ENCODE data around the gene FER.
"Not testable (repeated sequence)": the region's sequence is repeated elsewhere in the genome, so short reads cannot be mapped to it uniquely, and the experiment has no call there.

FER gene

DNA sequence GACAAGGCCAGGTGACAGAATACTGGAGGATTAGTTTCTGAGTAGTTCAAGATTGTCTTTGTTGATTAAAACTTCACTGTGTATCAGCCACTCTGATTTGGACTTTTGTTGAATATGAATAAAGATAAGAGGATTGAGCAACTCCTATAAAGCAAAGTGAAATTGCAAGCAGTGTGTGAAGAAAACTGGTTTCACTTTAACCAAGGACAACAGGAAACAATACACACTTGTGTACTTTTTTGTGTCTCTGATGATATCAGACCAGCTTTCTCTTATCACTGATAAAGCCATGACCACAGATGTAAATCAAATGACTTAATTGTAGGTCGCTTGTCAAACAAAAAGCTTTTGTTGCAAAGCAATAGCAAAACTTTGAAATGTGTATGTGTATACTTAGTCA is 268.6 kb downstream of the FER start:
- DNase-seq (ENCODE audit: extremely low spot score, insufficient read length, low read depth): no peak
- peak; percentile 77 for FAIRE-seq

DNA sequence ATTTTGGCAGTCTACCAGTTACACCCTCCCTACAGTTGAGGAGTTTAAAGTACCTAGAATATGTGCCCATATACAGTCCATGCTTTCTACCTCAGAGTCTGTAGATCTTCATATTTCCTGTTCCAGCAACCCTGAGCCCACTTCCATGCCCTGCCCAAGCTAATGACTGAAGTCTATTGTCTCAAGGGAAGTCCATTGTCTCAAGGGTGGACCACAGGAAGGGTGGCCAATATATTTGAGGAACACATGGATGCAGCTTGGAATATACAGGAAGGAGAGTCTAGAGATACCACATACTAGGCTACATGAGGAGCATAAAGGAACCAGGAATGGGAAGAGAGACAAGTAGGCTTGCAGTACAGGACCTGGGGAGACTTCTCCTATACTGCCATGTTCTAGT is 274.4 kb downstream of the FER start:
- DNase-seq (ENCODE audit: extremely low spot score, insufficient read length, low read depth): no peak
- FAIRE-seq: no peak

DNA sequence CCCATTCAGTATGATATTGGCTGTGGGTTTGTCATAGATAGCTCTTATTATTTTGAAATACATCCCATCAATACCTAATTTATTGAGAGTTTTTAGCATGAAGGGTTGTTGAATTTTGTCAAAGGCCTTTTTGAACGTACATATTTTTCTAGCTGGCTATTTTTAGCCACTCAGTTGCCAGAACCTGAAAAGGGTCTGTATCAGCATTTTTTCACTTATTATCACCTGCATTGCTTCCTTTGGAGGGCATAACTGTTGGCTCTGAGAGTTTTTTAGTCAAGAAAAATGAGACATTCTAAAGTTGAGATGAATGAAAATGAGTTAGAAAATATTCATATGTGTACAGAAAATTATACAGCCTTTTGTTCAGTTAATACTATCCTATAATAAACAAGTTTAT is 278.0 kb downstream of the FER start:
- DNase-seq (ENCODE audit: extremely low spot score, insufficient read length, low read depth); FAIRE-seq: not testable (repeated sequence)

DNA sequence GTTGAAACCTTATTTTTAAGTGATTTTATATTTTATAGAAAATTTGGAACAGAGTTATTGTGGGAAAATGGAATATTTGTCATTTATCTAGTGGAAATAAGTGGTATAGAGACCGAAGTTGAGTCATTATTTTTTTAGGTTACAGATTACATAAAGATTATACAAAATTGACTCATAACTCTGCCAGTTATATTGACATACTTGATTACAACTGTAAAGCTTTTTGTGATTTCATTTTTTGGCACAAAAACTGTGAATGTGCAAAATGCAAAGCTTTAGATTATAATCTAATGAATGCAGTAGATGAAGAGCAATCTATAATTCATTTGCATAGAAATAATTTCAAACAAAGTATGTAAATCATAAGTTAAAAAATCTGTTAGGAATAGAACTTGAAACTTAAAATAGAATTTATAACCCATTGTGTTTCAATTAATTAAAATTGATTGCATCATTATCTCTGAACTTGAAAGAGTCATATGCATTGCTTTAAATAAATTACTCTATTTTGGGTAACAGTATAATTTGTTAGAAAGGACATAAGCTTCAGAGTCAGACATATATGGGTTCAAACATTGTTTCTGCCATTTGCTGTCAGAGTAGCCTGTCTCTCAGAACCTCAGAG is 280.4 kb downstream of the FER start:
- FAIRE-seq (no peak), DNase-seq (ENCODE audit: extremely low spot score, insufficient read length, low read depth) (no peak)

DNA sequence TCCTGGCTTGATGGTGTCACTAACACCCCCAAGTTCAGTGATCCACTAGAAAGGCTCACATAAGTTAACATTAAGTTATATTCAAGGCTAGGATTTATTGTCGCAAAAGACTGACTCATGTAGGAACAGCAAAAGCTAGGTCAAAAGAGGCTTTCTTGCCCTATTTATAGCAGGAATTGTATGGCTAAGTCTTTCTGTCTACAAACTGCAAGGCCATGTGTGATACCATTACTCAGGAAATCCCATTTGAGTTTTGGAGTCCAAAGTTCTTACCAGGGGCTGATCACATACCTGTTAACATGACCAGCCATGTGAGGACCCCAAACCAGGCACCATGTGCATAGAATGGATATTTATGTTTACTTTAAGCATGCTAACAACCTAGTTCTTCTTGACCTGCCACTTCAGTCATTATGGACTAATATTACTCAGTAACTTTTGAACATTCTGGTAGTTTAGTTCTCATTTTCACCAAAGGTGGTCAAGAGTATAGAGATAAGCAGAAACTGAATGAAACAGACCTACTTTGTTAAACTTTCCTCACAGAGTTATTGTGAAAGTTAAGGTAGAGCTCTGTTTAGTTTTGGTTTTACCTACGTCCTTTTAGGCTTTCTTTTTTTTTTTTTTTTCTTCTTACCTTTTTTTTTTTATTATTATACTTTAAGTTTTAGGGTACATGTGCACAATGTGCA is 281.1 kb downstream of the FER start:
- DNase-seq (ENCODE audit: extremely low spot score, insufficient read length, low read depth) (no peak), FAIRE-seq (peak; percentile 45)

DNA sequence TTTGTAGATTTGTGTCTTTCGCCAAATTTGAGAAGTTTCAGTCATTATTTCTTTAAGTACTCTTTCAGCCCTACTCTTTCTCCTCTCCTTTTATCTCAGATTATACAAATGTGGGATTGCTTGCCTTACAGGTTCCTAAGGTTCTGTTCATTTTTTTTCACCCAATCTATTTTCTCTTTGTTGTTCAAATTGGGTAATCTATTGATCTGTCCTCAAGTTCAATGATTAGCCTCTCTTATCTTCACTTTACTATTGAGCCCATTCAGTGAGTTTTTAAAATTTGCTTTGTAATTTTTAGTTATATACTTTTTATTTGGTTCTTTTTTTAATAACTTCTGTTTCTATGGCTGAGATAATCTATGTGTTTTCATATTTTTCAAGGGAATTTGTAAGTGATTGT is 282.1 kb downstream of the FER start:
- FAIRE-seq: no peak

DNA sequence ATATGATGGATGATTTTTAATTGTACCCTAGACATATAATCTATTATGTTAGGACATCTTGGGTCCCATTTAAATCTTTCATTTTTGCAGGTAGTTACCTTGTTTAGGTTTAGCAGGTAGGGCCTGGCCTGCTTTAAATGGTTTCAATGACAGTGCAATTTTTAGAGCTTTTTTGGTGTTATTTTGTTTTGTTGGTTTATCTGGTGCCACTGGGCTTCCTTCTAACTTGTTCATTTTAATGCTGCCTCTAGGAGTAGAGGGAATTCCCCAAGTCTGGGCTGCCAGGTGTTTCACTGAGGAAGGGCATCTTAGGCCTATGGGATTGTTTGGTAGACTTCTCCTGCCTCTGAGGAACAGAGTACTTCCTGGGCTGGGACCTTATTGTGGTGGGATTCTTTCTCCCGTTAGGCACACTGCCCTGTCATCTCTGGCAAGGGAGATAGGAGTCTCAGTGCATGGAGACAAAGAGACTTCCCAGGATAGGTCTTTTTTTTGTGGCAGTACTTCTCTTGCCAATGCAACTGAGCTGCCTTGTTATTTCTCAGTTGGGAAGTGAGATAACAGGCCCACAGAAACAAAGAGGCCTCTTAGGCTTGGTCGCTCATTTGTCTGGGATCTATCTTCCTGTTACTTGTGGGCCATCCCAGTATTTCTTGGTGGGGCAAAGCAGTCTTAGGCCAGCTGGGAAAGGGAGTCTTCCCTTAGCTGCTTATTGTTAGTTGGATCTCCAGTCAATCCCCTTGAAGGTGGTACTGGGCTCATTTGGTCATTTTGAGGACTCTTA is 282.9 kb downstream of the FER start:
- DNase-seq (ENCODE audit: extremely low spot score, insufficient read length, low read depth): no peak
- no peak for FAIRE-seq

More for the DNA sequence above, 282.1 kb downstream of the FER start:
- no peak for DNase-seq (ENCODE audit: extremely low spot score, insufficient read length, low read depth)

DNA sequence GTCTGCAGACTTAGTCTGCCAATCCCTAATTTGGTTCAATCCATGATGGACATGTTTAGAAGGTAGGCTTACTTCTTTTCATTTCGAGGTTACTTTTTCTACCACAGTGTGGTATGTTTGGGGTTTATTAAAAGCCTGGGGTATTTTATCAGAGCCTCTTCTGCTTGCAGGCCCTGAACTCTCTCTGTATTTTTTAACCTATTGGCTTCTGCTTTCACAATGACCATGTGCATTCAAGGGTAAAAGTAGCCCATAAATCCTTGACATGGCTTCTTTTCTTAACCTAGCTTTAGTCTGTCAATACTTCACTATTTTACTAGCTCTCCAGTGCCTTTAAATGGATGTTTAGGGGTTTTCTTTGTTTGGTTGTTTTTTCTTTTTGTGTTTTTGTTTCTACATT is 286.6 kb downstream of the FER start:
- FAIRE-seq (no peak), DNase-seq (ENCODE audit: extremely low spot score, insufficient read length, low read depth) (no peak)

DNA sequence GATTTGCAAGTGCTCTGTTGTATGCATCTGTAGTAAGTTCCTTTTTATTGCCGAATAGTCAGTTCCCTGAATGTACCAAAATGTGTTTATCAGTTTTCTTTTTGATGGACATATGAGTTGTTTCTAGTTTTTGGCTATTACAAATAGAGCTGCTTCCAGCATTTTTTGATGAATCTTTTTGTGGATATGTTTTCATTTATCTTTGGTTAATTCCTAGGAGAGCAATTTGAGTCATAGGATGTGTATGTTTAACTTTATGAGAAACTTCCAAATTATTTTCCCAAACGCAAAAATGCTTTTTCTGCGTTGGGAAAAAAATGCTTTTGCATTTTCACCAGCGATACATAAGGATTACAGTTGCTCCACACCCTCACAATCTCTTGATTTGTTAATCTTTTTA is 287.7 kb downstream of the FER start:
- FAIRE-seq: no peak

DNA sequence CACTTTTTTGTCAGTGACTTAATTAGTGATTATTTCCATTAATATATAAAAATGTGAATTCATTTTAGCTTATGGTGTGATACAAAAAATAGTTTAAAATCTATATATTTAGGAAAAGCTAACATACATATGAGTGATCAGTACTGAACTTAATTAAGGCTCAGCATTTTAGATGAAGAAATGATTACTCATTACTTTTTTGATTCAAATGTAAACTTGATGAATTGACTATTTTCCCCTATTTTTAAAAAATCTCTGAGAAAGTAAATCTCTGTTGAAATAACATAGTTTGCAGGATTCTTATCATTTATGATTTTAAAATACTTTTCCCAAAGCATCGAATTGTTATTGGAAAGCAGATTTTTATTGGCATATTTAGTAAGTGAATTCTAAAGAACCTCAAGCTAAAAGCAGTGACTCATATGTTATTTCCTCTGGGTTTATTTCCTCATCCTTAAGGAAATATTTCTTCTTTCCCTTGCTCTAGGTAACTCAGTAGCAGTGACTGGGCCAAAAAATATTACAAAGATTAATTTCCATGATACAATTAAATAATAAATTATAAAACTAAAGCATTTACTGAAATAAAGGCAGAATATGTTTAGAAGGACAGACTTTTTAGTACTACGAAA is 290.6 kb downstream of the FER start:
- no peak for DNase-seq (ENCODE audit: extremely low spot score, insufficient read length, low read depth)
- no peak for FAIRE-seq

More for the DNA sequence above, 287.7 kb downstream of the FER start:
- no peak for DNase-seq (ENCODE audit: extremely low spot score, insufficient read length, low read depth)

DNA sequence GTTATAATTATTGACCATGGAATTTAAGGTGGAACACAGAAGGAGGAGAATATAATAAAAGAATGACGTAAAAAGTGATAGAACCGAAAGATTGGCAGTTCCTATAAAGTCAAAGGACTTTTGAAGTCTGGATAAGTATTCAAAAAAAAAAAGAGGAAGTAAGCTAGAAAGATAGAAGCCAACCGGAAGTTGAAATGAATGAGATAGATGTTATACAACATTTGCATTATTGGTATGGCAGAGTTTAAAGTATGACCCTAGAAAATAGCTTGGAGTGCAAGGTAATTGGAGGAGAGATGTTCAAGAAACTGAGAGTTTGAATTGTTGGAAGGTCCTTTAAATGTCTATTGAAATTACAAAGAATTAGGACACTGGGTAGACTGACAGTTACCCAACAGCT is 293.6 kb downstream of the FER start:
- no peak for FAIRE-seq
- DNase-seq (ENCODE audit: extremely low spot score, insufficient read length, low read depth): peak; percentile 4

DNA sequence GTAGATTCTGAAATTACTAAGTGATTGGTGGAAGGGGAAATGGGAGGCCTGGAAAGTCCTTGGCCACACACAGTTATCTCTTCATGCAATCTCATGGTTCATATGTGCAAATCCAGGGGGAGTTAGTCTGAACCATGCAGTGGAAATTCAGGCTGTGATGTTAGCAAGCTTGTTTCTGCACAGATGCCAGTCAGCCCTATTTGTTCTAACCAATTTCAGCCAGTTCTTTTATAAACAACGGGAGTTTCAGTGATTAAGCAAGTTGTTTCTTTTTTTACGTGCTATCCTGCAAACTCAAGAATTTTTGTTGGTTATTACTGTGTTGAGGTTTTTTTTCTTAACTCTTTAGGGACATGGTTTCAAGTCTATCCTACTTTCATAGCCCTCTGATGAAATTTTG is 298.0 kb downstream of the FER start:
- no peak for DNase-seq (ENCODE audit: extremely low spot score, insufficient read length, low read depth)
- no peak for FAIRE-seq

DNA sequence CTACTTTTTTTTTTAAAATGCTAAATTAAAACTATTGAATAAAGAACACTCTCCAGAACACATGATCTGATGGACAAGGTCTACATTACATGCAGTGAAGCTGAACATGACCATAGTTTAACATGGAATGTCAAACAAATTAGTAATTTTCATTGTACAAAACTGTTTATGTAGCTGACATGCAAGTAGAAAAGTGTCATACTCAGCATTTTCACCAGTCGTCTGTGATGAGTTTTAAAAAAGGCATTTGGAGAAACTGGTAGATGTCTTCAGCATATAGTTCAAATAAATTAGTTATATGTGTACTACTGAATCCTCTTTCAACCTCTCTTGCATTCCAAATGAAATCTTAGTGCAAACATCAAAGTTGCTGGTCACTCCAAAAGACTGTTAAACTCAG is 301.9 kb downstream of the FER start:
- no peak for DNase-seq (ENCODE audit: extremely low spot score, insufficient read length, low read depth)
- FAIRE-seq: no peak

DNA sequence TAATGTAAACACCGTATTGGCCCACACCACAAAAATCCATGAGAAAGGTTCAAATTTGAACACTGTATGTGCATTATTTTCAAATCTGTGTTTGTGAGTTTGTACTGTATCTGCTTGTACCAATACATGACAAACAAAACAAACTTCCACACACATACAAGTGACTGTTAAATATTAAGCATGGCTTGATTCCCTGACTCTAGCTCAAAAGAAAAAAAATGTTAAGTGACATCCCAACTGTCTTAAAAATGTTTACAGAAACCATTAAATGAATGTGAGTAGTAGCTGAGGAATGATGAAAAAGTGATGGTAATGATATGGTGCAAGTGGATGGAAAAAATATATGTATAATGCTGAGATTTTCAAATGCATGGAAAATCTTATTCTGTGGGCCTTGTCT is 302.6 kb downstream of the FER start:
- not testable (repeated sequence) for FAIRE-seq; DNase-seq (ENCODE audit: extremely low spot score, insufficient read length, low read depth)

DNA sequence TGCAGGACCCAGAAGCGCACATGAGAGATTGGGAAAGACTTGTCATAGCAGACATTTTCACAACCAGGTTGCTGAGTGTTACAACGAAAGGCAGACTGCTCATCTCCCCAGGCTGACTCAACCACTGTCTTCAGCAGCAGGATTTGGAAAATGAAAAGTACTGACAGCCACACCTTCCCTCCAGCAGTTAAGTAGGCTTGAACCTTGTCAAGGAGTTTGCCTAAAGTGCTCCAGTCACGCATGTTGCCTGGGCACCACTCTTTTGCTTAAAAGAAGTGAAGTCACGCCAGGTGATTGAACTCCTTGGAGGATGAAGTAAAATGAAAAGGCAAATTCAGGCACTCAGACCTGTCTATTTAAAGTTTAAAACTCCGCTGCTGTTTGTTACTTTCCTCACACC is 304.5 kb downstream of the FER start:
- FAIRE-seq: not testable (repeated sequence)

DNA sequence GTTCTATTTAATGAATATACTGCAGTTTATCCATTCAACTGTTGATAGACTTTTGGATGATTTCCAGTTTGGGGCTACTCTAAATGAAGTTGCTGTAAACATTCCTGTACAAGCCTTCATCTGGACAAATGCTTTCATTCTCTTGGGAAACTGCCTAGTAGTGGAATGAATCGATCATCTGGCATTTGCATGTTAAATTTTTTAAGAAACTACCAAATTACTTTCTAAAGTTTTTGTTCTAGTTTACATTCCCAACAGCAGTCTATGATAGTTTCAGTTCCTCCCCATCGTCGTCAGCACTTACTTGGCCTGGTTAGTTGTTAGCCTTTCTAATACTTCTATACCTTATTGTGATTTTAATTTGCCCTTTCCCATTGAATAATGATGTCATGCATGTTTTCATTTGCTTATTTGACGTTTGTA is 306.3 kb downstream of the FER start:
- no peak for DNase-seq (ENCODE audit: extremely low spot score, insufficient read length, low read depth)
- FAIRE-seq: peak; percentile 78

More for the DNA sequence above, 304.5 kb downstream of the FER start:
- DNase-seq (ENCODE audit: extremely low spot score, insufficient read length, low read depth): not testable (repeated sequence)

DNA sequence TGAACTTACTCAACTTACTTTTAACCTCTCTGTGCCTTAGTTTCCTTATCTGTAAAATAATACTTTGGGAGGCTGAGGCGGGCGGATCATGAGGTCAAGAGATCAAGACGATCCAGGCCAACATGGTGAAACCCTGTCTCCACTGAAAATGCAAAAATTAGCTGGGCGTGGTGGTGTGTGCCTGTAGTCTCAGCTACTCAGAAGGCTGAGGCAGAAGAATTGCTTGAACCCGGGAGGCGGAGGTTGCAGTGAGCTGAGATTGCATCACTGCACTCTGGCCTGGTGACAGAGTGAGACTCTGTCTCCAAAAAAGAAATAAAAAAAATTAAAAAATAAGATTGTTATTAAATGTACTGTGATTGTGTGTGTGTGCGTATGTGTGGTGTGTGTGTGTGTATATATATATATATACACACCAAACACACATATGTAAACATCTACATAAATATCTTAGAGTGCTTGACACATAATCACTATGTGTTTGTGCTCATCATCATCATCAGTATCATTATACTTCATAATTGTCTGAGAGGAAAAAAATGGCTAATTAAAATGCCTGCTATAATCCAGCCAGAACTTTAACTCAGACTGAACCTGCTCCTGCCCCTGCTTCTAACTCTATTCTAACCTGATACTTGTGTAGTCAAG is 312.8 kb downstream of the FER start:
- FAIRE-seq (no peak), DNase-seq (ENCODE audit: extremely low spot score, insufficient read length, low read depth) (no peak)

DNA sequence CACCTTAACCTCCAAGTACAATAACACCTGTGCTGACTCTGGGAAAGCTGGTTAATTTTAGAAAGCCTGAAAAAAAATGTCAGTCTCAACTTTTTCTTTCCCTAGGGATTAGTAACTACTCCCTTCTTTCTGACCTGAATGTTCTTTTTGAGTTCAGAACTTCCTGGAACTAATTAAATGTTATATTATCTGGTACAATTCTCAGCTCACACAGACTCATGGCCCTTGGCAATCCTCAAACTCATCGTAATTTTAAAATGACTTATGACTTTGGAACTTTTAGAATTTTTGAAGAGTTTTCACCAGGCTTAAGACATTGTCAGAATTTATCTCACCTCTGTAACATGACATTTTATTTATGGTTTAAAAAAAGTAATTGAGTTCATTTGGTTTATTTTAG is 315.0 kb downstream of the FER start:
- DNase-seq (ENCODE audit: extremely low spot score, insufficient read length, low read depth): no peak
- no peak for FAIRE-seq

DNA sequence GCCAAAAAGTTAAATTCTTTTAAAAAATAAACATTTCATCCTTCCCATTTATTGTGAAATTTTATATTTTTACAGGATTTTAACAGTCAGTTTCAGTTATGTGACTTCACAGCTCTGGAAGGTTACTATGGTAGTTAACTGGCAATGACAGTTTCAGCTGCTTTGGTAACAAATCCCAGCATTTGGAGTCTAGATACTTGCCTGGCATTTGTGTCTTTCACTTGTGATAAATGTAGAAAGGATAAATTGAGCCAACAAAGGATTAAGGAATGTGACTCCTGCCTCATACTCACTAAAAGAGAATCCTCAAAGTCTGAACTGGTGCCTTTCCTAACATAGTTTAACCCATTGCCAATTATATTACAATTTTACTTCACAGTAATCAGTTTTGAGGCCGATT is 315.5 kb downstream of the FER start:
- DNase-seq (ENCODE audit: extremely low spot score, insufficient read length, low read depth): no peak
- FAIRE-seq: no peak

DNA sequence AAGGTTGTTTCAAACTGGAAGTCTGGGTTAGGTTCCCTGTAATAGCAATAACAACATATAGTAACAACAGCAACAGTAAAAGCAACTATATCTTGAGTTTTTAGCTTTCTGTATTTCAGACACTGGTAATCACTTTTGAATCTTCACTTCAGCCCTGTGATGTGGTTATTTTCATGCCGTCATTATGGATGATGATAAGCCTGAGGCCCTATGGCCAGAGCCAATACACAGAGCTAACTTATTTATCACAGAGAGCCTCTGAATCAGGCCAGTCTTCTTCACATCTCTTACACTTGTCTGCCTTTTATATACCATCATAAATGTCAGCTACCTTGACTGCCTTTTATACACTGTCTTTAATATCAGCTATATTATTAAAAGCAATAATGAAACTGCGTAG is 329.0 kb downstream of the FER start:
- no peak for FAIRE-seq
- no peak for DNase-seq (ENCODE audit: extremely low spot score, insufficient read length, low read depth)

Measured in GM18507 (cell line).